Activated CD8-positive, alpha-beta T cell treated with anti-CD3 and anti-CD28 coated beads, Interleukin-2, amount 10 ng/mL, durations not matched to agents 7 days and 5 days (primary cell): ENCODE data around the gene CTAGE1. TPM values are rescaled to one million over a fixed set of nuclear protein-coding genes. Genes with fewer than 3 reads are reported as not detected.
"Not testable (repeated sequence)": the region's sequence is repeated elsewhere in the genome, so short reads cannot be mapped to it uniquely, and the experiment has no call there.

ENCODE experiments used
- ATAC-seq: fragments of 150-1000 bp; cut with Tn5 transposase; one replicate; pipeline ENCODE4 v1.10.0; 2021; ENCODE audit warnings: moderate library complexity
- CTCF ChIA-PET: fragments of 350-600 bp; sonication (Branson Sonifier 250); formaldehyde crosslinking; loops from one replicate; lab custom pipeline; 2021; ENCODE audit warnings: antibody characterized with exemption; lab: Charles Lee
- POLR2A ChIA-PET: fragments of 350-600 bp; sonication (Branson Sonifier 250); formaldehyde crosslinking; loops from one replicate; lab custom pipeline; 2021; ENCODE audit warnings: antibody characterized with exemption; lab: Charles Lee
- DNase-seq: peaks from one replicate; pipeline ENCODE4 v3.0.0-alpha.2; 2020
- H3K27ac Mint-ChIP-seq: one replicate; pipeline ENCODE4 v1.8.0; 2021; ENCODE audit warnings: mild to moderate bottlenecking, mixed read lengths
- H3K27me3 Mint-ChIP-seq: one replicate; pipeline ENCODE4 v1.8.0; 2021; ENCODE audit warnings: low read depth, mixed read lengths
- H3K36me3 Mint-ChIP-seq: one replicate; pipeline ENCODE4 v1.8.0; 2021; ENCODE audit warnings: low read depth, mixed read lengths
- H3K4me1 Mint-ChIP-seq: one replicate; pipeline ENCODE4 v1.8.0; 2021; ENCODE audit warnings: low read depth, mixed read lengths
- H3K4me3 Mint-ChIP-seq: one replicate; pipeline ENCODE4 v1.8.0; 2021; ENCODE audit warnings: mild to moderate bottlenecking, mixed read lengths
- H3K9me3 Mint-ChIP-seq: one replicate; pipeline ENCODE4 v1.8.0; 2022; ENCODE audit warnings: mixed read lengths; ENCODE audit not compliant: insufficient read depth
- total RNA-seq, 2 experiments: library from RNA; stranded (reverse); gene quantifications; one replicate each; pipeline ENCODE4 v1.2.3, GENCODE V29; 2021

Gene CTAGE1
- total RNA-seq, 2 experiments from 2014 or later = not detected

DNA sequence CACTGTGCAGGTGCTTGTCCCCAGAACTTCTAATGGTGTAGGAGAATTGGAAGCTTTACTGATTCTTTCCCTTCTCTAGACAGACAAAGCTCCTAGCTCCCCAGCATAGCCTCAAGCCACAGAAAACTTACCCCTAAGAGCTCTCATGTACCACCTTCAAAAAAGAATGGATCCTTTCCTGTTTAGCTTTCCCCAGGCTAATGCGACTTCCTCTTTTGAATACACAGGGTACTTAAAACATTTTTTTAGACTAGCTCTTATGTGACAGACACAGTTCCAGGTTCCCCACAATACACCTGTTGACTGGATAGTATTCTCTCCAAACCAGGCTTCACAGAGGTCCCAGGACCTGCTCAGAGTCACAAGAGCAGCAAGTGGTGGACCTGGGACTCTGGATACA is 8.3 kb downstream of the CTAGE1 start:
- H3K4me3 Mint-ChIP-seq = no peak overlapping the region
- no peak overlapping the region for H3K27ac Mint-ChIP-seq
- no peaks in the 10 kb centered on the region for H3K9me3 Mint-ChIP-seq
- no peaks in the 10 kb centered on the region for H3K27me3 Mint-ChIP-seq
- POLR2A ChIA-PET = no interaction called here
- no peaks in the 10 kb centered on the region for H3K36me3 Mint-ChIP-seq
- CTCF ChIA-PET = interaction anchor here (0.7 kb wide), 1 partner anchor 200 kb away, joined by 3 read pairs; no protein-coding TSS in a partner anchor
- DNase-seq (no peak), ATAC-seq (no peak)
- H3K4me1 Mint-ChIP-seq = peaks cover 11% of the 10 kb centered on the region

GRCh38 chr18:22408059-22408458 is 9.7 kb downstream of the CTAGE1 start:
- ChIA-PET CTCF (interaction anchor here (1.2 kb wide), 1 partner anchor 18 kb away, joined by 3 read pairs; no protein-coding TSS in a partner anchor), POLR2A (no interaction called here)
- Mint-ChIP-seq H3K36me3 (no peaks in the 10 kb centered on the region), H3K4me3 (no peak overlapping the region), H3K27me3 (no peaks in the 10 kb centered on the region), H3K27ac (no peak overlapping the region), H3K4me1 (peaks cover 11% of the 10 kb centered on the region), H3K9me3 (peaks cover 3% of the 10 kb centered on the region)
- no peak for DNase-seq
- no peak for ATAC-seq

DNA sequence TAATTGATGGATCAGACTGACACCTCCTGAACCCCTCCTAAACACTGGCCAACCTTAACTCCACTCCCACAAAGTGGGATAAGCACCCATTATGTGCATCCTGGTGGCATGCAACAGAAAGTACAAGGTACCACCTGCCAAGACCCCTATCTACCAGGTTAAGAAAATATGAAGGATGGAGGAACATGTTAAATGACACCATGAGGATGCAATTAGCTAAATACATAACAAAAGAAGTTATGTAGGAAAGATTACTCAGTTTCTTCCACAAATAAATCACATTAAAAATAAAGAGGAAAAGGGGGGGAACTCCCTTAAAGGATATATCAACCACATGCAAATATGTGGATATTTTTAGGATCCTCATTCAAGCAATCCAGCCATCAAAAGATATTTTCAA is 12.6 kb downstream of the CTAGE1 start:
- no peak overlapping the region for H3K27ac Mint-ChIP-seq
- ChIA-PET POLR2A (no interaction called here), CTCF (no interaction called here)
- H3K36me3 Mint-ChIP-seq = no peaks in the 10 kb centered on the region
- H3K4me3 Mint-ChIP-seq = no peak overlapping the region
- peaks cover 11% of the 10 kb centered on the region for H3K4me1 Mint-ChIP-seq
- DNase-seq = no peak
- no peaks in the 10 kb centered on the region for H3K27me3 Mint-ChIP-seq
- peaks cover 3% of the 10 kb centered on the region for H3K9me3 Mint-ChIP-seq
- no peak for ATAC-seq

- H3K36me3 Mint-ChIP-seq = no peaks in the 10 kb centered on the region
Measured at GRCh38 chr18:22403950-22404349, 13.8 kb downstream of the CTAGE1 start.

GRCh38 chr18:22399949-22400348 is 17.8 kb downstream of the CTAGE1 start:
- H3K4me1 Mint-ChIP-seq = no peaks in the 10 kb centered on the region
- ChIA-PET POLR2A (no interaction called here), CTCF (no interaction called here)
- no peak overlapping the region for H3K27ac Mint-ChIP-seq
- no peaks in the 10 kb centered on the region for H3K27me3 Mint-ChIP-seq
- H3K36me3 Mint-ChIP-seq = no peaks in the 10 kb centered on the region
- H3K9me3 Mint-ChIP-seq = peaks cover 3% of the 10 kb centered on the region
- DNase-seq (no peak), ATAC-seq (no peak)
- H3K4me3 Mint-ChIP-seq = no peak overlapping the region

More at GRCh38 chr18:22403950-22404349, 13.8 kb downstream of the CTAGE1 start:
- CTCF ChIA-PET = no interaction called here
- Mint-ChIP-seq H3K4me1 (peaks cover 11% of the 10 kb centered on the region), H3K27ac (no peak overlapping the region), H3K27me3 (no peaks in the 10 kb centered on the region), H3K4me3 (no peak overlapping the region), H3K9me3 (peaks cover 3% of the 10 kb centered on the region)
- no peak for DNase-seq
- POLR2A ChIA-PET = no interaction called here
- no peak for ATAC-seq

- CTCF ChIA-PET = no interaction called here
- no peak for ATAC-seq
Measured at GRCh38 chr18:22398464-22398863, 19.3 kb downstream of the CTAGE1 start.

DNA sequence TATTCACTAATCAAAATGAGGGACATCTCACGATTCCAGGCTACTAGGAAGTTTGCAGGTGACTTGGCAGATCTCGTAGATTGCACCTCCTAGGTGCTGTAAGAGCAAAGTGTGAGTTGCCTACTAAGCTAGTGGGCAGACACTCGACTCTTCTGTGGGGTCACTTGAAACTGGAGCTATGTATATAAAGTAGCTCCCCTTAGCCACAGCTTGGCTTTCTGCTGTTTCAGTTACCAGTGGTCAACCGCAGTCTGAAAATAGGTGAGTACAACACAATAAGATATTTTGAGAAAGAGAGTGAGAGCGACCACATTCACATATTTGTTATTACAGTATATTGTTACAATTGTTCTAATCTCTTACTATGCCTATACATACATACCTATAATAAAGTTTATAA is 23.3 kb downstream of the CTAGE1 start:
- Mint-ChIP-seq H3K4me3 (no peak overlapping the region), H3K4me1 (peaks cover 14% of the 10 kb centered on the region), H3K9me3 (no peaks in the 10 kb centered on the region), H3K27ac (no peak overlapping the region), H3K36me3 (no peaks in the 10 kb centered on the region), H3K27me3 (peaks cover 2% of the 10 kb centered on the region)
- ChIA-PET CTCF (no interaction called here), POLR2A (no interaction called here)
- ATAC-seq (no peak), DNase-seq (no peak)

More at GRCh38 chr18:22398464-22398863, 19.3 kb downstream of the CTAGE1 start:
- no peaks in the 10 kb centered on the region for H3K9me3 Mint-ChIP-seq
- H3K36me3 Mint-ChIP-seq = no peaks in the 10 kb centered on the region
- no peak for DNase-seq
- H3K27me3 Mint-ChIP-seq = peaks cover 2% of the 10 kb centered on the region
- no peak overlapping the region for H3K27ac Mint-ChIP-seq
- POLR2A ChIA-PET = no interaction called here
- no peaks in the 10 kb centered on the region for H3K4me1 Mint-ChIP-seq
- H3K4me3 Mint-ChIP-seq = no peak overlapping the region

GRCh38 chr18:22393164-22393563 is 24.6 kb downstream of the CTAGE1 start:
- H3K27me3 Mint-ChIP-seq, H3K27ac Mint-ChIP-seq, ATAC-seq, H3K36me3 Mint-ChIP-seq, DNase-seq, CTCF ChIA-PET, POLR2A ChIA-PET, H3K4me3 Mint-ChIP-seq, H3K9me3 Mint-ChIP-seq: not testable (repeated sequence)
- H3K4me1 Mint-ChIP-seq = peaks cover 14% of the 10 kb centered on the region

DNA sequence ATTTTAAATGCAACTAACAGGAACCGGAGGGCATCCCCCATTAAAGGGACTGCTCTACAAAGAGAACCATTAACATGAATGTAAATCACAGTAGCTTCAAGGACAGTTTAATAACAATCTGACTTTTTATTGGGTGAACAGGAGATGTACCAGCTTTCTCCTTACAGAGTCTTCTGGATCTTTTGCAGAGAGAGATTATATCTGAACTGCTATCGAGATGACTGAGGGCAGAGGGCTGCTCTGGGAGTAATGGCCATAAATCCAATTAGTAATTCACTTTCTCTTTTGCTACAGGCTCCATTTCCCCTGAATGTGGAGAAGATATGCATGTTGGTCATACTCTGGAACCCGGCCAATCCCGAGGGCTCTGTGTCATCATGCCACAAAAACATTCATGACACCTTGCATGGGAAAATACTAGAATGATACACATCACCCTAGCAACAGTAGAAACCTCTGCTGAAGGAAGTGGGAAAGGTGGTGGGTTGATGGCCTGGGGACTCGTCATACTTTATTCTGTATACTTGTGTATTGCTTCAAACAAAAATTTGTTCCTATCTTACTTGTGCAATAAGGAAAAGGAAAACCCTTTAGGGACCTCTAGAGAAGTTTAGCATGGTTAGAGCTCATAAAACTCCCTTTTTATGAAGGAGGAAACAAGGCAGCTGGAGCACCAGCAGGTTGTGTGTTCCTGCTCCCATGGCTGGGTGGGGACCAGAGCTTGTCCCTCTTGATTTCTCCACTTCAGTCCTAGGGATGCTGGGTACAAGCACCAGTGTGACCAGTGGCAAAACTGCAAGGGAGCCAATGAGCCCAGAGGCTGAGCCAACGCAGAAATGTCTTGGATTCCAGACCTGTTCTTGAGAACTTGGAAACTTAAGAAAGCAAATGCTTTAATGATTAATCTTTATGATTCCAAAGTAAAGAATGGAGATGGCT is 26.0 kb downstream of the CTAGE1 start:
- peaks cover 14% of the 10 kb centered on the region for H3K4me1 Mint-ChIP-seq
- ChIA-PET POLR2A (no interaction called here), CTCF (no interaction called here)
- no peak overlapping the region for H3K4me3 Mint-ChIP-seq
- ATAC-seq = peak; percentile 77
- H3K27ac Mint-ChIP-seq = no peak overlapping the region
- DNase-seq = peak; percentile 54
- H3K36me3 Mint-ChIP-seq = no peaks in the 10 kb centered on the region
- peaks cover 2% of the 10 kb centered on the region for H3K27me3 Mint-ChIP-seq
- H3K9me3 Mint-ChIP-seq = peaks cover 7% of the 10 kb centered on the region

DNA sequence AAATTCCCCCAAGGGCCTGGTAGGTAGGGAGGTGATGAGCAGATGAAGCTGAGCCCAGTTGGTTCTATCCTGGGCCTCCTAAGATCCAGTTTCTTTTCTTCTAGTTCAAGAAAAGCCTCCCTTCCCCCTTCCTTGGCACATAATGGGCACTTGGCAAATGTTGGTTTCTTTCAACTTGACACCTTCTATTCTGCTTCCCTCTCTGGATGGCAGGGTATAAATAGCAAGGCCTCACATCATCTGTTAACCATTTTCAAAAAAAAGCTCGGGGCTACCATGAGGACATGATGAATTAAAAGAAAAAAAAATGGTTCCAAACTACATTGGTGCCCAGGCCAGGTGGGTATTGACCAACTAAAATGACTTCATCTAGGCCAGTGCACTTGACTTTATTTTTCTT is 29.9 kb downstream of the CTAGE1 start:
- peaks cover 14% of the 10 kb centered on the region for H3K4me1 Mint-ChIP-seq
- H3K4me3 Mint-ChIP-seq = no peak overlapping the region
- no peak overlapping the region for H3K27ac Mint-ChIP-seq
- ChIA-PET CTCF (no interaction called here), POLR2A (interaction anchor here (0.5 kb wide), 1 partner anchor 871 kb away, joined by 3 read pairs; no protein-coding TSS in a partner anchor)
- H3K27me3 Mint-ChIP-seq = no peaks in the 10 kb centered on the region
- peaks cover 7% of the 10 kb centered on the region for H3K9me3 Mint-ChIP-seq
- no peak for DNase-seq
- no peaks in the 10 kb centered on the region for H3K36me3 Mint-ChIP-seq
- ATAC-seq = no peak

DNA sequence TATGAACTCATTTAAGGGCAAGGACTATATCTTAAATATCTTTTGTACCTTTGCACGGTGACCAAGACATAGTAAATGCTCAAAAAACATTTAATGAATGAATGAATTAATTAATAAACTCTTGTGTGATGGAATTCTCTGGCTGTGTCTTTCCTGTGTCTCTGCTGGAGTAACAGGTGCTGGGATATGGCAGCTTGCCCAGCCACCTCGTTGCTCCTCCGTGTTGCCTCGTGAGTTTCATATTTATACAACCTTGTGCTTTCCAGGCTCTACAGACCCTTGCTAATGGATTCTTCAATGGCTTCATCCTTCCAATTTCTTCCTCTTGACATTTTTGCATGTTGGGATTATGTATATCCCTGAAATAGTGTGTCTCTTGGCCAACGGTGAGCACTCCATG is 30.4 kb downstream of the CTAGE1 start:
- ChIA-PET CTCF (no interaction called here), POLR2A (interaction anchor here (0.5 kb wide), 1 partner anchor 872 kb away, joined by 3 read pairs; no protein-coding TSS in a partner anchor)
- no peak overlapping the region for H3K27ac Mint-ChIP-seq
- DNase-seq (no peak), ATAC-seq (no peak)
- H3K27me3 Mint-ChIP-seq = no peaks in the 10 kb centered on the region
- peaks cover 7% of the 10 kb centered on the region for H3K9me3 Mint-ChIP-seq
- peaks cover 14% of the 10 kb centered on the region for H3K4me1 Mint-ChIP-seq
- no peaks in the 10 kb centered on the region for H3K36me3 Mint-ChIP-seq
- no peak overlapping the region for H3K4me3 Mint-ChIP-seq

- H3K27me3 Mint-ChIP-seq = no peaks in the 10 kb centered on the region
- no peak overlapping the region for H3K27ac Mint-ChIP-seq
- ATAC-seq = no peak
- no peaks in the 10 kb centered on the region for H3K36me3 Mint-ChIP-seq
- ChIA-PET CTCF (no interaction called here), POLR2A (no interaction called here)
- H3K4me3 Mint-ChIP-seq = no peak overlapping the region
- no peak for DNase-seq
- H3K4me1 Mint-ChIP-seq = no peaks in the 10 kb centered on the region
- H3K9me3 Mint-ChIP-seq = peaks cover 7% of the 10 kb centered on the region
Measured at GRCh38 chr18:22385718-22386117, 32.0 kb downstream of the CTAGE1 start.
